Activated CD4-positive, alpha-beta T cell treated with anti-CD3 and anti-CD28 coated beads, Interleukin-2, amount 50 U/mL, for 48 hours (primary cell): ENCODE data around the gene NCF2.

Source experiments
- DNase-seq, 2 experiments: peaks; one replicate each; pipeline ENCODE4 v3.0.0-alpha.2; 2020

Gene NCF2

GRCh38 chr1:183548116-183548515 is 42.1 kb downstream of the NCF2 start:
- no peak for DNase-seq

DNA sequence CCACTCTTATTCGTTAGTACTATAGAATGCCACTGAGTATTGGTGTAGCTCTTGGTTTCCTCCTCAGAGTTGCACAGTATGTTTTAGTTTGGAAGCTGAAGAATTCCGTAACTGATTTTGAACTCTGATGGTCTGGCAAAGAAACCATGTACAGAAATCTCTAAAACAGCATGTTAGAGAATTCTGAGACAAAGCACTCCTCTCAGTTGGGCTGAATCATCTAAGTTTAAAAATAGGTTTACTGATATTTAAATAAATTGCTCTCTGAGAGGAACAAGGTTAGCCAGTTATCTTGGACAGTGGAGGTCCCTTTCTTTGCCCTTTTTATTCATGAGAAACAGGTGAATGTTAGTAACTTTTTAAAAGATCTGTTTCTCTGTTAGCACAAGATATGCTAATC is 43.8 kb downstream of the NCF2 start:
- no peak for DNase-seq

DNA sequence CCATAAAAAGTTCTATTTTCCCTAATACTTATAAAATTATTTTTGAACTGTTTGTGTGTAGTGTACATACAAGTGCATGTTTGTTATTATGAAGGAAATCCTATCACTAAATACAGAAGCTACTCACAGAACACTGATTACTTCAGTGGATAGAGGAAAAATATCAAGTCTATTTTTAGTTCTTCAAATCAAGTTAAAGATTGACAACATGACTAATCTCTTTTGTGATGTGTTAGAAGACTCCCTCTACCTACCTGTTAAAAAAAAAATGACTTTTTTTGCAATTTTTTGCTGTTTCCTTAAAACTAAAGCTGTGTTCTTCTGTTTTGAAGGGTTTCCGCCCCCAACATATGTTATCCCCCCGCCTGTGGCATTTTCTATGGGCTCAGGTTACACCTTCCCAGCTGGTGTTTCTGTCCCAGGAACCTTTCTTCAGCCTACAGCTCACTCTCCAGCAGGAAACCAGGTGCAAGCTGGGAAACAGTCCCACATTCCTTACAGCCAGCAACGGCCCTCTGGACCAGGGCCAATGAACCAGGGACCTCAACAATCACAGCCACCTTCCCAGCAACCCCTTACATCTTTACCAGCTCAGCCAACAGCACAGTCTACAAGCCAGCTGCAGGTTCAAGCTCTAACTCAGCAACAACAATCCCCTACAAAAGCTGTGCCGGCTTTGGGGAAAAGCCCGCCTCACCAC is 45.5 kb downstream of the NCF2 start:
- DNase-seq: no peak

- DNase-seq: no peak
Measured at GRCh38 chr1:183543619-183544204, 46.5 kb downstream of the NCF2 start.

- no peak for DNase-seq
Measured at GRCh38 chr1:183537405-183537804, 52.9 kb downstream of the NCF2 start.

DNA sequence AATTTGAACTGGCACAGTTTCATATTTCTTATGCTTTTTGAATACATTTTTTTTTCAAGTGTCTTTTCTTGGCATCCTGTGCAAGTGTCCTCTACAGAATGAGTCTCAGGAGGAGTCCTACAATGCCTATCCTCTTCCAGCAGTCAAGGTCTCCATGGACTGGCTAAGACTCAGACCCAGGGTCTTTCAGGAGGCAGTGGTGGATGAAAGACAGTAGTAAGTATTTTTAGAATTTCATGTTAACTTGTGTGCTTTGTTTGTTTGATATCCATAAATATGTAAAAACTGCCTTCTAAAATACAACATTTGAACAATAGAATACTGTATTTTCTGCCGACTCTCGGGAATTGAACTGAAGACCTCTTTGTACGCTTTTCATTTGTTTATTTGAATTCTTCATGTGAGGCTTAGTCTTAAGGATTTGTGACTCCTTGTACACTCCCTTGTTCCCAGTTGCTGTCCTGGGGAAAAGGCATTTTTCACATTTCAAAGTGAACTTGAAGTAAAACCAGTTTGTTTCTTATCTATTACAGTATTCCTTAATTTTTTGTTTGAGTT is 56.6 kb downstream of the NCF2 start:
- no peak for DNase-seq

DNA sequence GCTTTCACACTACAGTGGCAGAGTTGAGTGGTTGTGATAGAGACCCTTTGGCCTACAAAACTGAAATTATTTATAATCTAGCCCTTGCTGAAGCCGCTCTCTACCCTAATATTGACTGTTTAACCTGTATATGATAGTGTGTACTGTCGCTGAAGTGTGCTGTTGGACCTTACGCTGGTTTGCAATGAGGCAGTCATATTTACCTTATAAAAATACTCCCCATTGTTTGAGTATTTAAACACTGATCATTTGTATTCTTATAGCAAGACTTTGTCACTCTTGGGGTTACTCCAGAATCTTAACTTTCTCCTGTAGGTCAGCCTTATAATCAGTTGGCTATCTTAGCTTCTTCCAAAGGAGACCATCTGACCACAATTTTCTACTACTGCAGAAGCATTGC is 61.7 kb downstream of the NCF2 start:
- DNase-seq: no peak

DNA sequence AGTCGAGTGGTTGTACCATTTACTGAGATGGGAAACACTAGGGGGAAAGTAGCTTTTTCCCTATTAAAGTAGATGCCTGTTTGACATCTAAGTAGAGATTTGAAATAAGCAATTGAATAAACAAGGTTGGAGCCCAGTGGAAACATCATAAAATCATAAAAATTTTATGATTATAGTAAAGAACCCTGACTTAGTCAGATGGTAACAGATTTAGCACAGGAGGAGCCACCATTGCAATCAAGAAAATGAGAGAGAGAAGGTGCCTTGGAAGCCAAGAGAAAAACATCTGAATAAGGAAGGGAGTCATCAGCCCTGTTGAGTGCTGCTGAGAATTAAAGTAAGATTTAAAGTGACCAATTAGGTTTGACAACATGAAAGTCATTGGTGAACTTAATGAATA is 68.2 kb downstream of the NCF2 start:
- no peak for DNase-seq

GRCh38 chr1:183520379-183520778 is 69.9 kb downstream of the NCF2 start:
- no peak for DNase-seq

DNA sequence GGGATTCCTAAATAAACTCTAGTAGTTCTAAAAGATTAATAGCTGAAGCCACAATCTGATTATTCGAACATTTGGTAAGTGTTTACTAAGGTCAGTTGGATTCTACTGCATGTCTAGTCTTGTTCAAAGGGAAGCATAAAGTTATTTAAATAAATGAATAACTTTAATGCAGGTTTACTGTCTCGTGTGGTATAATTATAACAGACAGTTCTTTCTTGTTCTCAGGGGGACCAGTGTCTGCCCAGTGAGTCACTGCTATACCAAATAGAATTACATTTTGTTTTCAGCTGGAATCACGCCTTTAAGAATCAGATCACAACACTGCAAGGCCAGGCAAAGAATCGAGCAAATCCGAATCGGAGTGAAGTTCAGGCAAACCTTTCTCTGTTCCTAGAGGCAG is 72.9 kb downstream of the NCF2 start:
- DNase-seq: no peak

- DNase-seq: no peak
Measured at GRCh38 chr1:183516725-183517124, 73.5 kb downstream of the NCF2 start.

DNA sequence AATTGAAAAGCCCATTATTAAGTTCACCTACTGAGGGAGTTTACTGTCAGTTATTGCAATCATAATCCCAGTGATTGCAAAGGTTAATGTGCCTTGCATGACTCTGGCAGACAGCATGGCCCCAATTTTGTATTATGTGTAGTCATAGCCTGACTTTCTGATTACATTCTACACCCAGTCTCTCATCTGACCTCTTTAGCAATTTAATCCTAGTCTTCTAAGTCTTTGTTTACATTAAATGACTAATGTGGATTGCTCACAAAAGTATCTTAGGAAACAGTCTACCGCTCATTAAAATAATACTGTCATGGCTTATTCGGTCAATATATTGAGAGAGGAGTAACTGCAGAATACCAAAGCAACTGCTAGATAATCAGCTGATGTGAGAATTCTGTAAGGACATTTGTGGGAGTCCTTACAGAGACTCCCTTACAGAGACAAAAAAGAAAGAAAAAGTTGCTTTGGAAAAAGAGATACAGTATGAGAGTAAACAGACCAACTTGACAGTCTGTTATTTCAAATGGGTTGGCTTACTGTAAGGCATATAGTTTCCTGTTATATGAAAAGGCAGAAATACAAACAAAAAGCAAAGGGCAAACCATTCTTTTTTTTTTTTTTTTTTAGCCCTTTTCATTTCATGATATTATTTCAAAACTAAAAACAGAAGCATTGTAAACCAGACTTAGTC is 75.1 kb downstream of the NCF2 start:
- no peak for DNase-seq

GRCh38 chr1:183514235-183514634 is 76.0 kb downstream of the NCF2 start:
- DNase-seq: no peak

GRCh38 chr1:183512450-183512849 is 77.8 kb downstream of the NCF2 start:
- no peak for DNase-seq

GRCh38 chr1:183508694-183509093 is 81.6 kb downstream of the NCF2 start:
- DNase-seq: no peak

GRCh38 chr1:183506561-183506960 is 83.7 kb downstream of the NCF2 start:
- no peak for DNase-seq
